Midbrain (tissue), 1 donor: Measurements from ENCODE around the gene C6orf62.
"Not testable (repeated sequence)": the region's sequence is repeated elsewhere in the genome, so short reads cannot be mapped to it uniquely, and the experiment has no call there.

ENCODE experiments used
- DNase-seq: peaks from one replicate; lab custom pipeline; 2025; lab: John Stamatoyannopoulos, UW

The C6orf62 gene

DNA sequence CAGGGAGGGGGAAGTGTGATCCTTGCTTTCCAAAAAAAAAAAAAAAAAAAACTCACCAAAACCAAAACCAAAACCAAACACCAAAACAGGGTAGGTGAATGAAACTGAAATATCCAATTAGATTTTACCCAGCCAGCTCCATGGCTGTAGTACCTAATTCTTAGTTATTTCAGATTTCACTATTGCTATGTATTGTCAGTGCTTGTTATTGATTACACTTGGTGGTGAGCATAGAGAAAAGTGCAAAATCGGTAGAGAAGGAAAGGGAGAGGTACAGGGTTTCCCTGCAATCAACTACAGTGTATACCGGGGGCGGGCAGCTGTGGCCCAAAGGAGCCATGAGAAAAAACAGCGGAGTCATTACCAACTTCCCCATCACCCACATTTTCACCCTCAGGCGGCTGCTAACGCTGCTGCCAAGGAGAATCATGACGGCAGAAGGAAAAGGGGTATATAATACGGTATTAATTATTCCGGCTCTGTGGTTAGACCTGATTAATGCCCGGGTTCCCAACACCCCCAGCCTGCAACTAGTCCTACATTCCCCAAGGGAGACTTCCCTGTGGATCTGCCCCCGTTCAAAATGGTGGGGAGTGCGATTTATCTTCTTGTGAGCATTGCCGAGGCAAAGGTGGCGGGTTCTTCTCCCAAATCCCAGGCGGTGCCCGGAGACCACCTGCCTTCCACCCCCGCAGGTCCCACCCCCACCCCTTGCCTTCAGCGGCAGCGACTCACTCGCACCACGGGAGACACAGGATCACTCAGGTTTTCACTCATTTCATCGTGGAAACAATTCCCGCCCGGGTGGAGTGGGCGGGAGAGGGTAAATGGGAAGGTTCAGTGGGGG is at the start of gene C6orf62:
Gene C6orf62, minus strand, starts transcription at position 30 of the 847 bp plus-strand sequence. CDS start 486 bp downstream, outside the sequence.
- peak; percentile 30 for DNase-seq

DNA sequence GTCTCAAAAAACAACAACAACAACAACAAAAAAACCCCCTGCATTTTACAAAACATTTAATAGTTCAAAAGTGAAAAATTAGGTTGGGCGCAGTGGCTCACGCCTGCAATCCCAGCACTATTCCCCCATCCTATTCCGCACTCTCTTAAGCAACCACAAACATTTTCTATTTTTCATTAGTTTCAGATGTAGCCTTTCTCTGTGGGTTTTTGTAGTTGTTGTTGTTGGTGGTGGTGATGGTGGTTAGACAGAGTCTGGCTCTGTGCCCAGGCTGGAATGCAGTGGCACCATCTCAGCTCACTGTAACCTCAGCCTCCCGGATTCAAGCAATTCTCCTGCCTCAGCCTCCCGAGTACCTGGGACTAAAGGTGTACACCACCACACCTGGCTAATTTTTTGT is 49.4 kb upstream of the C6orf62 start:
- no peak for DNase-seq

DNA sequence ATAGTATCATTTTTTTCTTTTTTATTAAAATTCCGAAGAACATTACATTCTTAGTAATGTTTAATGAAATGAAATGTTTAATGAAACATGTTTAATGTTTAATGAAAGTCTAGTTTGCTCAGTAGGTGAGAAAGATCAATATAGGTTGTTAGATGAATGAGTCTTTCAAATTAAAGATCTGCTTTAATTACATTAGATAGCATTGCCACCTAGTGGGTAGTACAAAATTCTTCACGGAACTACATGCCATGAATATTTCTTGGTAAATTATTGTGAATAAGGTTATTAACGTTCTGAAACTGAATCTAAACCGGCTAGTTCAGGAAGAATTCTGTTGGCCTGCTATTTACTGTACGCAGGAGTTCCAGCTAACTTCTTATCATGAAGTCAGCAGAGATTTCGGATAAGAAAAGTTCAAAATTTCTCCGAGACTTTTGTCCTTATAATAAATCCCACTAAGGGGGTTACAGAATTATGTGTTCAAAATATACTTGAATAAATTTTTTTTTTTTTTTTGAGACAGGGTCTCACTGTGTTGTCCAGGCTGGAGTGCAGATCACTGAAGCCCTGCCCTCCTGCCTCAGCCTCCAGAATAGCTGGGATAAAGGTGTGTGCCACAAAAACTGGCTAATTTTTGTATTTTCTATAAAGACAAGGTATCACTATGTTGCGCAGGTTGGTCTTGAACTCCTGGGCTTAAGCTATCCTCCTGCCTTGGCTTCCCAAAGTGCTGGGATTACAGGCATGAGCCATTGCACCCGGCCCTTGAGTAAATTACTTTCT is 47.9 kb upstream of the C6orf62 start:
- DNase-seq = peak; percentile 32

GRCh38 chr6:24765968-24766367 is 47.0 kb upstream of the C6orf62 start:
- not testable (repeated sequence) for DNase-seq

- DNase-seq = not testable (repeated sequence)
These were observed 46.2 kb upstream of the C6orf62 start for GRCh38 chr6:24764833-24765828.

GRCh38 chr6:24763578-24763977 is 44.6 kb upstream of the C6orf62 start:
- DNase-seq = no peak

- no peak for DNase-seq
These were observed 42.9 kb upstream of the C6orf62 start for GRCh38 chr6:24761851-24762250.

- no peak for DNase-seq
These were observed 42.4 kb upstream of the C6orf62 start for GRCh38 chr6:24761193-24761835.

- no peak for DNase-seq
These were observed 41.3 kb upstream of the C6orf62 start for GRCh38 chr6:24760210-24760609.

DNA sequence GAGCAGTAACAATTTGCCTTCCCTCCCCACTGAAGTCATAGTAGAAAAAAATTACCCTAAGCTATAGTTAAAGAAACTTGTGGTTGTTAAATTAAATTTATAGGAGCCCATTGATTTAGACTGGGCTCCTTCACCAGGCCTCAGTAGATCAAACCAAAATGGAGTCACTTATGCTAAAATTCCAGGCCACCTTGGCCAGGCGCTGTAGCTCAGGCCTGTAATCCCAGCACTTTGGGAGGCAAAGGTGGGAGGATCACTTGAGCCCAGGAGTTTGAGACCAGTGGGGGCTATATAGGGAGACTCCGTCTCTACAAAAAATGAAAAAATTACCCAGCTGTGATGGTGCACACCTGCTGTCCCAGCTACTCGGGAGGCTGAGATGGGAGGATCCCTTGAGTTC is 40.8 kb upstream of the C6orf62 start:
- no peak for DNase-seq

DNA sequence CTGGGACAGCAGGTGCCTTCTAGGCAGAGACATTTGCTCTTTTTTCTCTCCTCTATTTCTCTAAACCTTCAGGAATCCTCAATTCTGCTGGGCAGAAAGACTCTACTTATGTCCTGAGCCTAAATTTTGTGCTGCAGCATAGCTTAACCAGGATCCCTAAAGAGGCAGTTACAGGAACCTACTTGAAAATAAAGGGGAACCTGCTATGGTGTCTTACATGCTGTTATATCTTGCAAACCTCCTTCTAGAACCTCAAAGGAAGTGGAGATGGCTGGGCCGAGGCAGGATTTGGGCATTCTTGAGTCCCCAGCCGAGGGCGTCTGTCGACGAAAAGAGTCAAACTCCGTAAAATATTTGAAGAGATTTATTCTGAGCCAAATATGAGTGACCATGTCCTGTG is 38.7 kb upstream of the C6orf62 start:
- no peak for DNase-seq

- no peak for DNase-seq
These were observed 36.3 kb upstream of the C6orf62 start for GRCh38 chr6:24755279-24755678.

DNA sequence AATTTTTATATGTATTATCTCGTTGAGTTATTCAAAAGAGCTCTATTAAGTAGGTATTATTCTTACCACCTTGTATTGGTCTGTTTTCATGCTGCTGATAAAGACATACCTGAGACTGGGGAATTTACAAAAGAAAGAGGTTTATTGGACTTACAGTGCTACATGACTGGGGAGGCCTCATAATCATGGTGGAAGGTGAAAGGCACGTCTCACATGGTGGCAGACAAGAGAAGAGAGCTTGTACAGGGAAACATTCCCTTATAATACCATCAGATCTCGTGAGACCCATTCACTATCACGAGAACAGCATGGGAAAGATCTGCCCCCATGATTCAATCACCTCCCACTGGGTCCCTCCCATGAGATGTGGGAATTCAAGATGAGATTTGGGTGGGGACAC is 35.4 kb upstream of the C6orf62 start:
- not testable (repeated sequence) for DNase-seq

DNA sequence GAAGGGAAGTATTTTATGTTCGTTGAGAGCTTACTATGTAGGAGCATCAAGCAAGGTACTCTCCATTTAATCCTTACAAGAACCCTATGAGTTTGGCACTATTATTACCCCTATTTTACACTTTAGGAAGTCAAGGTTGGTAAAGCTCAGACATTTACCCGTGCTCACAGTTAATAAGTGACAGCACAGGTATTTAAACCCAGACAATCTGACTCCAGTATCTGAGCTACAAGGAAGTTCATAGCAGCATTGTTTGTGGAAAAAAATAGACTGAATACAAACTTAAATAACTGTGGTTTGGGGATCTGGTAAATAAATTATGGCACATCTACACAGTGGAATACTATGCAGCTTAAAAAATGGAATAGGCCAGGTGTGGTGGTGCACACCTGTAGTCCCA is 34.6 kb upstream of the C6orf62 start:
- no peak for DNase-seq

DNA sequence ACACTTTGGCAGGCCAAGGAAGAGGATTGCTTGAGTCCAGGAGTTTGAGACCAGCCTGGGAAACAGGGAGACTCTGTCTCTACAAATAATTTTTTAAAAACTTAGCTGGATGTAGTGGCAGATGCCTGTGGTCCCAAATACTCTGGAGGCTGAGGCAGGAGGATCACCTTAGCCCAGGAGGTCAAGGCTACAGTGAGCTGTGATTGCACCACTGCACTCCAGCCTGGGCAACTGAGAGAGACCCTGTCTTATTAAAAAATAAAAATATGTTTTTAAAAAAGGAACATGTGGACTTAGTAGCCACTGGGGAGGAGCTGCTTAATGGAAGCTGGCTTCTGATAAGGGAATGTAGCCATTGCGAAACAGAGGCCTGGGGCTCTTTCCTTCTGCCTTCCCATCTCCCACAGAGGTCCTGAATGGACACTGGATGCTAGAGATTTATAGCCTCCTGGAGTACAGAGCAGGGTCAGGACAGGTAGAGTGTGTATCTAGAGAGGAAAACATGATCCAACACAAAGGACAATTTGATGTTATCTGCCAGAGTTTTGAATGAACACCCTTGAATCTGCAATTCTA is 34.1 kb upstream of the C6orf62 start:
- DNase-seq = no peak

DNA sequence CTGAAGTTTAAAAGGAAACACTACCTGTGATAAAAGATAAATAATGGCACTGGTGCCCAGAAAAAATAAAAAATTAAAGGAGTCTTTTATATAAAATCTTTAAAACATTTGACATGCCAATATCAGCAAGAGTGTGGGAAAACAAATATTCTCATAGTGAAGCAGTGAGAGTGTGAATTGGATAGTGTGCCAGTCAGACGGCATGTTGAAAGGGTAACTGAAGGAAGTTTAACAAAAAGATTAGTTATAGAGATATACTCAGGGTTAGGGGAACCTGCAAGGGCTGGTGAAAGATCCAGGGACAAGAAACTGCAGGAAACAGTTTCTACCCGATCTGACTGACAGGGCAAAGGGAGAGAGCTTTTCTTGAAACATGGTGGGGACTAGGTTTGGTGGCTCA is 33.5 kb upstream of the C6orf62 start:
- no peak for DNase-seq

GRCh38 chr6:24750878-24751277 is 31.9 kb upstream of the C6orf62 start:
- not testable (repeated sequence) for DNase-seq

- no peak for DNase-seq
These were observed 30.3 kb upstream of the C6orf62 start for GRCh38 chr6:24749297-24749696.

- DNase-seq = peak; percentile 33
These were observed 26.0 kb upstream of the C6orf62 start for GRCh38 chr6:24744911-24745310.

DNA sequence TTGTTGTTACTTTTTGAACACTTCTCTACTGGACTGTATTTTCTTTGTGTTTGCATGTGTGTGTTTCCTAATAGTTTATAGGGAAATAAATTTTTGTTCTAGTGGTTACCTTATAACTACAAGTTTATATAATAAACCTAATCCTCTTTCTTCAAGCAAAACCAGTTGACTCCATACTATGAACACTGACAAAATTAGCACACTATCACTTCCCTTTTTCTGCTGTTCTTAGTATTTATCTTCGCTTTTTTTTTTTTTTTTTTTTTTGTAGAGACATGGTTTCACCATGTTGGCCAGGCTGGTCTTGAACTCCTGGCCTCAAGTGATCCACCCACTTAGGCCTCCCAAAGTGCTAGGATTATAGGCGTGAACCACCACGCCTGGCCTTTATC is 25.0 kb upstream of the C6orf62 start:
- DNase-seq = no peak
